GM10847 (cell line): ENCODE results near the gene GLIS1.

Experiments used
- POLR2A ChIP-seq: IDR thresholded peaks from 2 replicates; pipeline ENCODE4 v1.6.1; 2011; ENCODE audit not compliant: insufficient read length; ENCODE audit errors: extremely low read depth

The GLIS1 gene

GRCh38 chr1:53477651-53478501 is 261.1 kb downstream of the GLIS1 start:
- no peak for TF ChIP-seq POLR2A

- TF ChIP-seq POLR2A: no peak
Observed at GRCh38 chr1:53476579-53476978, 262.4 kb downstream of the GLIS1 start.

GRCh38 chr1:53475664-53476063 is 263.3 kb downstream of the GLIS1 start:
- no peak for TF ChIP-seq POLR2A

GRCh38 chr1:53473463-53473862 is 265.5 kb downstream of the GLIS1 start:
- TF ChIP-seq POLR2A: no peak

GRCh38 chr1:53471000-53471399 is 268.0 kb downstream of the GLIS1 start:
- TF ChIP-seq POLR2A: no peak

- no peak for TF ChIP-seq POLR2A
Observed at GRCh38 chr1:53470584-53470983, 268.4 kb downstream of the GLIS1 start.

GRCh38 chr1:53470155-53470554 is 268.8 kb downstream of the GLIS1 start:
- TF ChIP-seq POLR2A: no peak

GRCh38 chr1:53469373-53469772 is 269.6 kb downstream of the GLIS1 start:
- TF ChIP-seq POLR2A: no peak

GRCh38 chr1:53468374-53468773 is 270.6 kb downstream of the GLIS1 start:
- TF ChIP-seq POLR2A: no peak

GRCh38 chr1:53467391-53467790 is 271.6 kb downstream of the GLIS1 start:
- no peak for TF ChIP-seq POLR2A

- no peak for TF ChIP-seq POLR2A
Observed at GRCh38 chr1:53465023-53465957, 273.7 kb downstream of the GLIS1 start.

- no peak for TF ChIP-seq POLR2A
Observed at GRCh38 chr1:53463961-53464899, 274.7 kb downstream of the GLIS1 start.

- no peak for TF ChIP-seq POLR2A
Observed at GRCh38 chr1:53462769-53463501, 276.0 kb downstream of the GLIS1 start.

- TF ChIP-seq POLR2A: no peak
Observed at GRCh38 chr1:53462193-53462592, 276.8 kb downstream of the GLIS1 start.
